ENCODE data around the gene PHC2. TPM values are rescaled to one million over a fixed set of nuclear protein-coding genes. Genes with fewer than 3 reads are reported as not detected.

Gene PHC2
- total RNA-seq, 1 donor from 2014 or later = 105 TPM

- Histone ChIP-seq H3K27ac (replicated peaks) (no peak overlapping the region), H3K36me3 (peaks cover 39% of the 10 kb centered on the region), H3K4me3 (no peak overlapping the region), H3K27me3 (ENCODE audit: low read depth) (no peaks in the 10 kb centered on the region), H3K4me1 (peaks cover 20% of the 10 kb centered on the region), H3K9me3 (replicated peaks) (no peaks in the 10 kb centered on the region)
- DNase-seq = no peak
- TF ChIP-seq CTCF (IDR thresholded peaks at IDR 0.05; ENCODE audit: borderline replicate concordance) = no peak
- intact Hi-C loops (cut with micrococcal nuclease) = no loop called here
These were observed 109.7 kb downstream of the PHC2 start for GRCh38 chr1:33321178-33321577.

- Histone ChIP-seq H3K4me3 (no peak within 1 kb of the TSS), H3K36me3 (peaks cover 34% of the 10 kb centered on the region), H3K9me3 (replicated peaks) (no peaks in the 10 kb centered on the region), H3K27ac (replicated peaks) (no peak within 1 kb of the TSS), H3K27me3 (ENCODE audit: low read depth) (no peaks in the 10 kb centered on the region), H3K4me1 (peaks cover 15% of the 10 kb centered on the region)
- no peak for TF ChIP-seq CTCF (IDR thresholded peaks at IDR 0.05; ENCODE audit: borderline replicate concordance)
- DNase-seq = no peak
- intact Hi-C loops (cut with micrococcal nuclease) = no loop called here
These were observed 110.2 kb downstream of the PHC2 start, which contains the start of gene A3GALT2 for GRCh38 chr1:33320619-33321165. A3GALT2 (minus strand) TSS chr1:33321098; CDS start chr1:33321098, 0 bp downstream.

- peaks cover 28% of the 10 kb centered on the region for H3K36me3 ChIP-seq
- H3K9me3 ChIP-seq (replicated peaks) = no peaks in the 10 kb centered on the region
- intact Hi-C loops (cut with micrococcal nuclease) = no loop called here
- no peak overlapping the region for H3K4me3 ChIP-seq
- TF ChIP-seq CTCF (IDR thresholded peaks at IDR 0.05; ENCODE audit: borderline replicate concordance) = no peak
- DNase-seq = no peak
- H3K4me1 ChIP-seq = peaks cover 9% of the 10 kb centered on the region
- H3K27ac ChIP-seq (replicated peaks) = no peak overlapping the region
- no peaks in the 10 kb centered on the region for H3K27me3 ChIP-seq (ENCODE audit: low read depth)
These were observed 110.8 kb downstream of the PHC2 start for GRCh38 chr1:33319949-33320618.

GRCh38 chr1:33319186-33319948, 111.5 kb downstream of the PHC2 start:
- Histone ChIP-seq H3K27ac (replicated peaks) (no peak overlapping the region), H3K4me3 (no peak overlapping the region), H3K9me3 (replicated peaks) (no peaks in the 10 kb centered on the region), H3K36me3 (peaks cover 21% of the 10 kb centered on the region), H3K4me1 (peaks cover 2% of the 10 kb centered on the region), H3K27me3 (ENCODE audit: low read depth) (no peaks in the 10 kb centered on the region)
- DNase-seq = no peak
- no peak for TF ChIP-seq CTCF (IDR thresholded peaks at IDR 0.05; ENCODE audit: borderline replicate concordance)
- intact Hi-C loops (cut with micrococcal nuclease) = no loop called here

GRCh38 chr1:33317946-33318345, 112.9 kb downstream of the PHC2 start:
- no peaks in the 10 kb centered on the region for H3K9me3 ChIP-seq (replicated peaks)
- no peak for DNase-seq
- peaks cover 7% of the 10 kb centered on the region for H3K36me3 ChIP-seq
- TF ChIP-seq CTCF (IDR thresholded peaks at IDR 0.05; ENCODE audit: borderline replicate concordance) = no peak
- no peak overlapping the region for H3K4me3 ChIP-seq
- intact Hi-C loops (cut with micrococcal nuclease) = no loop called here
- no peaks in the 10 kb centered on the region for H3K4me1 ChIP-seq
- no peaks in the 10 kb centered on the region for H3K27me3 ChIP-seq (ENCODE audit: low read depth)
- H3K27ac ChIP-seq (replicated peaks) = no peak overlapping the region

Data from left ventricle myocardium inferior (tissue), 1 donor.